ENCODE results near the gene KHDRBS1.

Gene KHDRBS1

GRCh38 chr1:32091591-32091990 is 77.9 kb downstream of the KHDRBS1 start:
- Histone ChIP-seq H3K9me3 (no peaks in the 10 kb centered on the region), H3K27ac (no peak overlapping the region), H3K4me1 (no peaks in the 10 kb centered on the region), H3K4me3 (no peak overlapping the region), H3K36me3 (peaks cover 52 to 88% (median 57%) of the 10 kb centered on the region in 3 donors), H3K27me3 (no peaks in the 10 kb centered on the region)
- intact Hi-C loops (cut with DNase I; ENCODE audit: low total_unique reads), result no loop called here
- TF ChIP-seq CTCF (IDR thresholded peaks at IDR 0.05), result no peak
- DNase-seq, result no peak
